Lower leg skin (tissue), 3 donors: ENCODE data around the gene SNTG2.

Experiments
- CTCF ChIP-seq, 3 donors: fragments of 450-650 bp; IDR thresholded peaks; one replicate each; pipeline ENCODE4 v1.5.1; 2016; ENCODE audit warnings: antibody characterized with exemption in 3 of 3, mild to moderate bottlenecking in 3 of 3, moderate library complexity in 2 of 3
- POLR2A ChIP-seq, 2 donors: fragments of 450-650 bp; IDR thresholded peaks; one replicate each; pipeline ENCODE4 v1.6.1; 2016 to 2017; ENCODE audit warnings: antibody characterized with exemption in 2 of 2, mild to moderate bottlenecking in 1 of 2, moderate library complexity in 1 of 2

- TF ChIP-seq CTCF (IDR thresholded peaks at IDR 0.05), result no peak
- TF ChIP-seq POLR2A (IDR thresholded peaks at IDR 0.05), result no peak
These were observed 399.5 kb downstream of the SNTG2 start for GRCh38 chr2:1350111-1350510.
